B cell (primary cell): ENCODE data around the gene CCND3. TPM values are rescaled to one million over a fixed set of nuclear protein-coding genes. Genes with fewer than 3 reads are reported as not detected.
A peak's percentile ranks its signal among the peaks of the same experiment; 100 is the strongest.

Experiments
- ATAC-seq: fragments of 200-7000 bp; cut with Tn5 transposase; one replicate; pipeline ENCODE4 v1.10.0; 2021; ENCODE audit warnings: low read depth, mild to moderate bottlenecking, moderate number of reproducible peaks, moderate library complexity
- CTCF ChIA-PET: fragments of 350-600 bp; sonication (Branson Sonifier 250); formaldehyde crosslinking; loops from one replicate; lab custom pipeline; 2021; ENCODE audit warnings: antibody characterized with exemption, inconsistent platforms; lab: Charles Lee
- POLR2A ChIA-PET: fragments of 350-600 bp; sonication (Branson Sonifier 250); formaldehyde crosslinking; loops from one replicate; lab custom pipeline; 2021; ENCODE audit warnings: antibody characterized with exemption; lab: Charles Lee
- DNase-seq: peaks from one replicate; pipeline ENCODE4 v3.0.0; 2013
- H2AFZ ChIP-seq: 2 replicates; pipeline ENCODE4 v1.6.1; 2012; ENCODE audit warnings: mild to moderate bottlenecking, low read depth, low read length; ENCODE audit not compliant: insufficient read depth, poor library complexity, severe bottlenecking
- H3K27ac ChIP-seq, 2 donors: 1 replicate in 1 of 2; 2 replicates in 1 of 2; pipeline ENCODE4 v1.5.1; 2012 to 2013; ENCODE audit warnings: low read length in 2 of 2, mild to moderate bottlenecking in 2 of 2, moderate library complexity in 1 of 2
- H3K27me3 ChIP-seq, 4 experiments: fragments of 200-600 bp in 1 of 4; sonication (generic) in 1 of 4; replicated peaks in 1 of 4; 1 replicate in 2 of 4; 2 replicates in 2 of 4; pipeline versions ENCODE4 v1.6.1 to v1.7.0; 2013 to 2016; ENCODE audit warnings: low read length in 3 of 4, mild to moderate bottlenecking in 2 of 4, mixed read lengths in 1 of 4, moderate library complexity in 1 of 4; ENCODE audit not compliant: insufficient read depth in 4 of 4, control insufficient read depth in 3 of 4; ENCODE audit errors: control extremely low read depth in 1 of 4
- H3K36me3 ChIP-seq, 2 experiments: replicated peaks in 1 of 2; 1 replicate in 1 of 2; 2 replicates in 1 of 2; pipeline versions ENCODE4 v1.6.1 to v1.7.1; 2013; ENCODE audit warnings: low read length in 1 of 2; ENCODE audit not compliant: insufficient read depth in 2 of 2, control insufficient read depth in 1 of 2; ENCODE audit errors: control extremely low read depth in 1 of 2, extremely low read depth in 1 of 2
- H3K4me1 ChIP-seq, 2 donors: fragments of 200-600 bp in 1 of 2; sonication (generic) in 1 of 2; 1 replicate in 1 of 2; 2 replicates in 1 of 2; pipeline versions ENCODE4 v1.5.1 to v1.6.1; 2013 to 2017; ENCODE audit warnings: low read length in 2 of 2; ENCODE audit not compliant: control insufficient read depth in 2 of 2, insufficient read depth in 2 of 2
- H3K4me2 ChIP-seq: replicated peaks from 2 replicates; pipeline ENCODE3; 2012; ENCODE audit warnings: mild to moderate bottlenecking, low read depth, low read length; ENCODE audit not compliant: poor library complexity, severe bottlenecking
- H3K4me3 ChIP-seq, 5 experiments: fragments of 200-600 bp in 1 of 5; sonication (generic) in 1 of 5; 1 replicate in 3 of 5; 2 replicates in 2 of 5; pipeline versions ENCODE4 v1.5.1 to v1.7.0; 2011 to 2016; ENCODE audit warnings: low read length in 4 of 5, mild to moderate bottlenecking in 4 of 5, low read depth in 2 of 5, control low read depth in 1 of 5, moderate library complexity in 1 of 5; ENCODE audit not compliant: insufficient read depth in 1 of 5; ENCODE audit errors: control extremely low read depth in 1 of 5, extremely low read depth in 1 of 5
- H3K79me2 ChIP-seq: fragments of 200-600 bp; sonication (generic); one replicate; pipeline ENCODE4 v1.6.0; 2016; ENCODE audit warnings: low read length; ENCODE audit not compliant: control insufficient read depth, insufficient read depth
- H3K9ac ChIP-seq: fragments of 200-600 bp; sonication (generic); 2 replicates; pipeline ENCODE4 v1.6.1; 2017; ENCODE audit warnings: mild to moderate bottlenecking, low read length, moderate library complexity
- H3K9me3 ChIP-seq, 3 donors: one replicate each; pipeline versions ENCODE4 v1.6.1 to v1.7.1; 2013; ENCODE audit warnings: low read length in 2 of 3; ENCODE audit not compliant: control insufficient read depth in 2 of 3, insufficient read depth in 1 of 3; ENCODE audit errors: control extremely low read depth in 1 of 3
- H4K20me1 ChIP-seq: 2 replicates; pipeline ENCODE4 v1.6.0; 2012; ENCODE audit warnings: mild to moderate bottlenecking, low read length; ENCODE audit not compliant: insufficient read depth, control insufficient read depth, poor library complexity, severe bottlenecking
- H3K27ac Mint-ChIP-seq: one replicate; pipeline ENCODE4 v1.8.0; 2021; ENCODE audit warnings: mixed read lengths
- H3K27me3 Mint-ChIP-seq: one replicate; pipeline ENCODE4 v1.8.0; 2021; ENCODE audit warnings: mixed read lengths
- H3K4me1 Mint-ChIP-seq: one replicate; pipeline ENCODE4 v1.8.0; 2021; ENCODE audit warnings: mixed read lengths
- H3K4me3 Mint-ChIP-seq: one replicate; pipeline ENCODE4 v1.8.0; 2021; ENCODE audit warnings: mixed read lengths
- H3K9me3 Mint-ChIP-seq: one replicate; pipeline ENCODE4 v1.8.0; 2022; ENCODE audit warnings: mixed read lengths; ENCODE audit not compliant: insufficient read depth
- CTCF ChIP-seq: fragments of 200-600 bp; IDR thresholded peaks from one replicate; pipeline ENCODE4 v1.8.0; 2022; ENCODE audit warnings: antibody characterized with exemption, mild to moderate bottlenecking
- EZH2 ChIP-seq: IDR thresholded peaks from 2 replicates; pipeline ENCODE4 v1.6.1; 2012; ENCODE audit warnings: borderline replicate concordance, low read depth, mild to moderate bottlenecking, moderate library complexity, low read length; ENCODE audit not compliant: insufficient read depth, poor library complexity, severe bottlenecking
- WGBS: methylation state at CpG from one replicate; pipeline ENCODE4 v1.1.5; 2013; ENCODE audit warnings: missing lambda C conversion rate; ENCODE audit not compliant: insufficient coverage; 5-methylcytosine and 5-hydroxymethylcytosine counted together
- intact Hi-C: fragments of 100-400 bp; cut with micrococcal nuclease; formaldehyde crosslinking; loops from one replicate; pipeline ENCODE4 v1.10.0; 2022
- polyA plus RNA-seq: library from polyadenylated mRNA; depleted of rRNA; stranded (reverse); fragments of >200 nt; gene quantifications from 2 replicates; pipeline ENCODE4 v1.2.3, GENCODE V29; 2012
- total RNA-seq, 2 donors: library from RNA; stranded (reverse); fragments of 120-200 nt in 1 of 2; gene quantifications; 1 replicate in 1 of 2; 2 replicates in 1 of 2; pipeline versions ENCODE4 v1.2.3 to v1.2.4, GENCODE V29; 2013 to 2022

CCND3 gene
- total and polyA plus RNA-seq, 2 donors (not counting 1 experiment from before 2014, with no cell fraction given), result 136 to 298 TPM

- Histone ChIP-seq H3K4me2 (peak within 1 kb of the TSS; percentile 87), H3K9ac (peak within 1 kb of the TSS; percentile 79), H3K27me3 (no peaks in the 10 kb centered on the region), H3K4me3 (peak within 1 kb of the TSS; percentile 65 to 96 (median 85)), H2AFZ (peak within 1 kb of the TSS; percentile 82), H3K27ac (peak within 1 kb of the TSS; percentile 71 to 92), H3K9me3 (no peaks in the 10 kb centered on the region), H3K36me3 (no peaks in the 10 kb centered on the region), H3K4me1 (peaks cover 15 to 17% of the 10 kb centered on the region in 2 donors), H3K79me2 (peaks cover 10% of the 10 kb centered on the region), H4K20me1 (no peaks in the 10 kb centered on the region)
- ATAC-seq (peak; percentile 92), DNase-seq (peak; percentile 93)
- intact Hi-C loops, result loop anchor here (1.0 to 10.0 kb wide), 11 partner anchors 26 to 821 kb away; partner anchors contain the start of genes BYSL, CCND3, MED20 and MRPS10
- TF ChIP-seq CTCF (no peak), EZH2 (no peak)
- 1% methylated on average over 38 of the region's 55 CpGs for WGBS
- ChIA-PET POLR2A (interaction anchor here (0.5 to 2.5 kb wide), 11 partner anchors 18 to 865 kb away, joined by 3 to 11 read pairs (median 6); partner anchors contain the start of genes BYSL, FRS3, MED20 and TAF8), CTCF (interaction anchor here (0.6 to 2.3 kb wide), 8 partner anchors 26 to 657 kb away, joined by 3 to 20 read pairs (median 6); partner anchors contain the start of genes BYSL, MED20 and TOMM6)
- H3K27ac Mint-ChIP-seq, result peak within 1 kb of the TSS; percentile 89
- peaks cover 10% of the 10 kb centered on the region for H3K4me1 Mint-ChIP-seq
- H3K4me3 Mint-ChIP-seq, result no peak within 1 kb of the TSS
- H3K9me3 Mint-ChIP-seq, result no peaks in the 10 kb centered on the region
- H3K27me3 Mint-ChIP-seq, result no peaks in the 10 kb centered on the region
Measured at GRCh38 chr6:41895300-41896233, 46.0 kb downstream of the CCND3 start, which contains the start of gene USP49. USP49 (minus strand) TSS chr6:41895375; CDS start chr6:41806983, 88,392 bp downstream.
